HCT116 (cell line): Measurements from ENCODE around the gene SLC25A10.
"Not testable (repeated sequence)": the region's sequence is repeated elsewhere in the genome, so short reads cannot be mapped to it uniquely, and the experiment has no call there.

Experiments
- EGR1 ChIP-seq: IDR thresholded peaks from 2 replicates; pipeline ENCODE4 v1.6.1; 2012; ENCODE audit warnings: low read depth
- EZH2 ChIP-seq: fragments of 200-600 bp; sonication (generic); IDR thresholded peaks from 2 replicates; pipeline ENCODE4 v1.6.1; 2017; ENCODE audit warnings: antibody characterized with exemption, mixed run types
- POLR2A ChIP-seq: IDR thresholded peaks from 2 replicates; pipeline ENCODE4 v1.7.0; 2011; ENCODE audit warnings: borderline replicate concordance; ENCODE audit not compliant: insufficient read depth, insufficient read length; ENCODE audit errors: extremely low read depth
- SIN3A ChIP-seq: IDR thresholded peaks from 2 replicates; pipeline ENCODE4 v1.6.1; 2012; ENCODE audit warnings: low read depth
- SP1 ChIP-seq: IDR thresholded peaks from 2 replicates; pipeline ENCODE4 v1.6.1; 2012; ENCODE audit warnings: low read depth
- TF ChIP-seq, protein P1 (sequence below), 3 experiments: fragments of 200-600 bp in 1 of 3; sonication (generic) in 1 of 3; IDR thresholded peaks in 2 of 3; conservative IDR thresholded peaks in 1 of 3; 2 replicates each; pipeline ENCODE4 v1.5.1; 2012 to 2017; ENCODE audit warnings: low read depth in 2 of 3, low read length in 2 of 3, antibody characterized with exemption in 1 of 3, borderline replicate concordance in 1 of 3, control low read depth in 1 of 3, mild to moderate bottlenecking in 1 of 3, mixed read lengths in 1 of 3, mixed run types in 1 of 3, moderate library complexity in 1 of 3; ENCODE audit not compliant: insufficient read depth in 1 of 3
- TF ChIP-seq, protein P2 (sequence below): IDR thresholded peaks from 2 replicates; pipeline ENCODE4 v1.6.1; 2012
- TF ChIP-seq, protein P3 (sequence below): IDR thresholded peaks from 2 replicates; pipeline ENCODE4 v1.6.1; 2012; ENCODE audit warnings: low read depth

DNA sequence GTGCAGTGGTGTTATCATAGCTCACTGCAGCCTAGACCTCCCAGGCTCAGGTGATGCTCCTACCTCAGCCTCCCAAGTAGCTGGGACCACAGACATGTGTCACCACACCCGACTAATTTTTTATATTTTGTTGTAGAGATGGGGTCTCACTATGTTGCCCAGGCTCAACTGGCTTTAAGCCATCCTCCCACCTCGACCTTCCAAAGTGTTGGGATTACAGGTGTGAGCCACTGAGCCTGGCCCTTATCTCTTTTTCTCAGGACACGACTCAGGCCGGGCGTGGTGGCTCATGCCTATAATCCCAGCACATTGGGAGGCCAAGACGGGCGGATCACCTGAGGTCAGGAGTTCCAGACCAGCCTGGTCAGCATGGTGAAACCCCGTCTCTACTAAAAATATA lies 27.5 kb downstream of the SLC25A10 start:
- TF ChIP-seq POLR2A, SIN3A, EGR1, EZH2, SP1: not testable (repeated sequence)
- TF ChIP-seq, protein P1, sequence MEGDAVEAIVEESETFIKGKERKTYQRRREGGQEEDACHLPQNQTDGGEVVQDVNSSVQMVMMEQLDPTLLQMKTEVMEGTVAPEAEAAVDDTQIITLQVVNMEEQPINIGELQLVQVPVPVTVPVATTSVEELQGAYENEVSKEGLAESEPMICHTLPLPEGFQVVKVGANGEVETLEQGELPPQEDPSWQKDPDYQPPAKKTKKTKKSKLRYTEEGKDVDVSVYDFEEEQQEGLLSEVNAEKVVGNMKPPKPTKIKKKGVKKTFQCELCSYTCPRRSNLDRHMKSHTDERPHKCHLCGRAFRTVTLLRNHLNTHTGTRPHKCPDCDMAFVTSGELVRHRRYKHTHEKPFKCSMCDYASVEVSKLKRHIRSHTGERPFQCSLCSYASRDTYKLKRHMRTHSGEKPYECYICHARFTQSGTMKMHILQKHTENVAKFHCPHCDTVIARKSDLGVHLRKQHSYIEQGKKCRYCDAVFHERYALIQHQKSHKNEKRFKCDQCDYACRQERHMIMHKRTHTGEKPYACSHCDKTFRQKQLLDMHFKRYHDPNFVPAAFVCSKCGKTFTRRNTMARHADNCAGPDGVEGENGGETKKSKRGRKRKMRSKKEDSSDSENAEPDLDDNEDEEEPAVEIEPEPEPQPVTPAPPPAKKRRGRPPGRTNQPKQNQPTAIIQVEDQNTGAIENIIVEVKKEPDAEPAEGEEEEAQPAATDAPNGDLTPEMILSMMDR (IDR thresholded peaks at IDR 0.05 in 2 of 3, conservative IDR thresholded peaks at IDR 0.05 in 1 of 3; ENCODE audit: borderline replicate concordance in 1 of 3, insufficient read depth in 1 of 3, low read depth in 2 of 3, low read length in 2 of 3): not testable (repeated sequence)
- TF ChIP-seq, protein P2, sequence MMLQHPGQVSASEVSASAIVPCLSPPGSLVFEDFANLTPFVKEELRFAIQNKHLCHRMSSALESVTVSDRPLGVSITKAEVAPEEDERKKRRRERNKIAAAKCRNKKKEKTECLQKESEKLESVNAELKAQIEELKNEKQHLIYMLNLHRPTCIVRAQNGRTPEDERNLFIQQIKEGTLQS: not testable (repeated sequence)
- TF ChIP-seq, protein P3, sequence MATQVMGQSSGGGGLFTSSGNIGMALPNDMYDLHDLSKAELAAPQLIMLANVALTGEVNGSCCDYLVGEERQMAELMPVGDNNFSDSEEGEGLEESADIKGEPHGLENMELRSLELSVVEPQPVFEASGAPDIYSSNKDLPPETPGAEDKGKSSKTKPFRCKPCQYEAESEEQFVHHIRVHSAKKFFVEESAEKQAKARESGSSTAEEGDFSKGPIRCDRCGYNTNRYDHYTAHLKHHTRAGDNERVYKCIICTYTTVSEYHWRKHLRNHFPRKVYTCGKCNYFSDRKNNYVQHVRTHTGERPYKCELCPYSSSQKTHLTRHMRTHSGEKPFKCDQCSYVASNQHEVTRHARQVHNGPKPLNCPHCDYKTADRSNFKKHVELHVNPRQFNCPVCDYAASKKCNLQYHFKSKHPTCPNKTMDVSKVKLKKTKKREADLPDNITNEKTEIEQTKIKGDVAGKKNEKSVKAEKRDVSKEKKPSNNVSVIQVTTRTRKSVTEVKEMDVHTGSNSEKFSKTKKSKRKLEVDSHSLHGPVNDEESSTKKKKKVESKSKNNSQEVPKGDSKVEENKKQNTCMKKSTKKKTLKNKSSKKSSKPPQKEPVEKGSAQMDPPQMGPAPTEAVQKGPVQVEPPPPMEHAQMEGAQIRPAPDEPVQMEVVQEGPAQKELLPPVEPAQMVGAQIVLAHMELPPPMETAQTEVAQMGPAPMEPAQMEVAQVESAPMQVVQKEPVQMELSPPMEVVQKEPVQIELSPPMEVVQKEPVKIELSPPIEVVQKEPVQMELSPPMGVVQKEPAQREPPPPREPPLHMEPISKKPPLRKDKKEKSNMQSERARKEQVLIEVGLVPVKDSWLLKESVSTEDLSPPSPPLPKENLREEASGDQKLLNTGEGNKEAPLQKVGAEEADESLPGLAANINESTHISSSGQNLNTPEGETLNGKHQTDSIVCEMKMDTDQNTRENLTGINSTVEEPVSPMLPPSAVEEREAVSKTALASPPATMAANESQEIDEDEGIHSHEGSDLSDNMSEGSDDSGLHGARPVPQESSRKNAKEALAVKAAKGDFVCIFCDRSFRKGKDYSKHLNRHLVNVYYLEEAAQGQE: not testable (repeated sequence)
